HFF-Myc (cell line): ENCODE results near the gene HS3ST1.
"Not testable (repeated sequence)": the region's sequence is repeated elsewhere in the genome, so short reads cannot be mapped to it uniquely, and the experiment has no call there.

Source experiments
- DNase-seq: peaks from one replicate; pipeline ENCODE4 v3.0.0-alpha.2; 2011; ENCODE audit warnings: low read depth; ENCODE audit errors: extremely low read depth
- H3K4me3 ChIP-seq: replicated peaks from 2 replicates; pipeline ENCODE4 v1.5.1; 2011; ENCODE audit warnings: low read depth, mild to moderate bottlenecking, control low read depth, low read length
- TF ChIP-seq, protein P1 (sequence below): IDR thresholded peaks from 2 replicates; pipeline ENCODE4 v1.5.1; 2012; ENCODE audit warnings: mild to moderate bottlenecking, low read depth, low read length, control low read depth; ENCODE audit errors: missing control alignments

The HS3ST1 gene

DNA sequence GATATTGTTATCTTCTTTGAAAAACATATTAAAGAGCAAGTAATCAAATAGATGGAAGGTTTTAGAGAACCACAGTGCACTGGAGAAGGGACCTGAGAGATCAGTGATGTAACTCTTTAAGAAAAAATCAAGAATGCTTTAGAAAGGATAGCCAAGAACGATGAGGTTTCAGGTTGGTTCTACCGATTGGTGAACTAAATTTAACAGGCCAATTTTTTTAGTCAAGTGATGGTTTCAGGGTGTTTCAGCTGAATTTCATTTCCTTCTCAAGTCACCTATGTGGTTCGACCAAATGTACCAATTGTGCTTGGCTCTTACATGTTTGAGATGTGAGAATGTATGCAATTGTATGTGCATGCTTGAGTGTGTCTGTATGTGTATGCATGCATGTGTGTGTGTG, 26.5 kb downstream of the HS3ST1 start:
- DNase-seq, result no peak

DNA sequence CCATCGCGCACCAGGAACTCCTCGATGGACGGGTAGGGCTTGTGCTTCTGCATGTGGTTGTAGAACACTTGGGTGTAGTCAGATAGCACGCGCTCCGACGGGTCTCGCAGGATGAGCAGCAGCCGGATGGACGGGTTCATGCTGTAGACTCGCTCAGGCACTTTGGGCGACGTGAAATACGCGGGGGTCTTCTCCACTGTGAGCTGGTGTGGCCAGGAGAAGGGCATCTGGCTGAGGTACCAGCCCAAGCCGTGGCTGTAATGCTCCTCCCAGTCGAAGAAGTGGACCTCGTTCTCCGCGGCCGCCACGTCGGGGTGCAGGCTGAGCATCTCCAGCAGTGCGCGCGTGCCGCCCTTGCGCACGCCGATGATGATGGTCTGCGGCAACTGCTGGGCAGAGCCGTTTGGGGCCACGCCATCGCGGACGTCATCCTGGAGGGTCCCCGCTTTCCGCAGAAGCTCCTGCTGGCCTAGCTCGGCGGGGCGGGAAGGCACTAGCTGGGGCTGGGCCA, 29.2 kb downstream of the HS3ST1 start:
- DNase-seq, result no peak
- TF ChIP-seq, protein P1, sequence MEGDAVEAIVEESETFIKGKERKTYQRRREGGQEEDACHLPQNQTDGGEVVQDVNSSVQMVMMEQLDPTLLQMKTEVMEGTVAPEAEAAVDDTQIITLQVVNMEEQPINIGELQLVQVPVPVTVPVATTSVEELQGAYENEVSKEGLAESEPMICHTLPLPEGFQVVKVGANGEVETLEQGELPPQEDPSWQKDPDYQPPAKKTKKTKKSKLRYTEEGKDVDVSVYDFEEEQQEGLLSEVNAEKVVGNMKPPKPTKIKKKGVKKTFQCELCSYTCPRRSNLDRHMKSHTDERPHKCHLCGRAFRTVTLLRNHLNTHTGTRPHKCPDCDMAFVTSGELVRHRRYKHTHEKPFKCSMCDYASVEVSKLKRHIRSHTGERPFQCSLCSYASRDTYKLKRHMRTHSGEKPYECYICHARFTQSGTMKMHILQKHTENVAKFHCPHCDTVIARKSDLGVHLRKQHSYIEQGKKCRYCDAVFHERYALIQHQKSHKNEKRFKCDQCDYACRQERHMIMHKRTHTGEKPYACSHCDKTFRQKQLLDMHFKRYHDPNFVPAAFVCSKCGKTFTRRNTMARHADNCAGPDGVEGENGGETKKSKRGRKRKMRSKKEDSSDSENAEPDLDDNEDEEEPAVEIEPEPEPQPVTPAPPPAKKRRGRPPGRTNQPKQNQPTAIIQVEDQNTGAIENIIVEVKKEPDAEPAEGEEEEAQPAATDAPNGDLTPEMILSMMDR, result no peak
- H3K4me3 ChIP-seq, result no peak overlapping the region

More for the DNA sequence above, 26.5 kb downstream of the HS3ST1 start:
- H3K4me3 ChIP-seq, result no peak overlapping the region
- TF ChIP-seq, protein P1, result no peak

DNA sequence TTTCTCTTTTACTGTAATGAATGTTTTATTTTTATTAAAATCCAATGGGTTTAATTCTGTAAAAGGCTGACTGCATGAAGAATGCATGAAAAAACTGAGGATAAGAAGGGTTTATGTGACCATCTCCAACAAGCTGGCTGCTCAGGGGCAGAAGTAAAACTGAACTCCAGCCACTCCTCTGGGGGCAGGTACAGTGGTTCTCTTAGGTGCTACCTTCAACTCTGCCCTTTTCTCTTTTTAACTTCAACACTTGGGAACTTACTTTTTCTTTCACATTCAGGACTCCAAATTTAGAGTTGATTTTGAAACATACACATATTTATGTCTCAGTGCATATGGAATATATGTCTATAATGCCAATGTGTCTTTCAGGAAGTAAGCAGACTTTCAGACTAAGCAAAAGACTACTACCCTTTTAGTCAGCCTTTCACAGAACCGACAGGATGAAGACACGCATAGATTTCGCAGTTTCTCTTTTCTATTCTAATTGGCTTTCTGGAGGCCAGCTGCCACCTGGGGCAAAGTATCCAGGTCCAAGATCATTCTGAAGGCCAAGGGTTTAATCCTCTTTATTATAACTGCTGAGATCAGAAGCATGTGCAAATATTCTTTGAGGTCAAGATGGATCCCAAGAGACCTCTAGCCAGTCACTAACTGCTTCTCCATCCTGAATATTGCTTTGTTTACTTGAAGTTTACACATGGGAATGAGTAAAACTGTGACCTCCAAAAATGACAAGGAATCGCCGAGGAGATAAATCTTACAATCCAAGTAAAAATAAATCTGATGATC, 30.7 kb downstream of the HS3ST1 start:
- no peak for DNase-seq
- TF ChIP-seq, protein P1, result no peak
- no peak overlapping the region for H3K4me3 ChIP-seq

DNA sequence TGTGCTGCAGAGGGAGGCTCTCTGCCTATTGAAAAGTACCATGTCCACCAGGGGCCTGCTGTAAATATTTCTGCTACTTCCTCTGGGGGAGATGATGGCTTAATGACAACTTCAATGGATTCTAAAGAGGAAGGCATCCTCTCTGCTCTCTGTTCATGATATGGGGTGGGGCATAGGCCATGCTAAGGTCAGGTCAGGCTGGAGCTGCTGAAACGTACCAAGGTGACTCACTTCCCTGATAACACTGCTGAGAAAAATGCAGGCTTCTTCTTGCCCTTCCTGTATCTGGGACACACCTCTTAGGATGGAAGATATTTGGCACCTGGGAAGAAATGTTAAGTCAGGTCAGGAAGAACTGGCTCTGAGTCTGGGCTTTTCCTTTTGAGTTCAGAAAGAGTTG, 31.5 kb downstream of the HS3ST1 start:
- TF ChIP-seq, protein P1, result no peak
- DNase-seq, result no peak
- no peak overlapping the region for H3K4me3 ChIP-seq

DNA sequence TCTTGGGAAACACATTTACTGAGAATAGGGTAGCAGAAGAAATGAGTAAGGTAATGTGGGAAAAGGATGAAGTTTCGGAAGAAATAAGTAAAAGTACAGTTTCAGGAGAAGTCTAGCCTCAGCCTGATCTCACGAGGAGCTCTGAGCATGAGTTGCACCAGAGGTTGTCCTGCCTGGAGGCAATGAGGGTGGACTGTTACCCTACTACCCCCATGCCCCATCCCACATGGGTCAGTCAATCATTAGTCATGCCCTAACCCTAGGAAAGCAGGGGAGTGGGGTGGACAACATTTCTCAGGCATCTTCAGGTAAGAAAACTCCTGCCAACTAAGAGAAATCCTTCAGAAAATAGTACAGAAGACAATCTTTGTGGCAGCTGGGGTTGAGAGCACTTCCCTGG, 35.1 kb downstream of the HS3ST1 start:
- no peak for DNase-seq
- H3K4me3 ChIP-seq, result no peak overlapping the region
- TF ChIP-seq, protein P1, result no peak

DNA sequence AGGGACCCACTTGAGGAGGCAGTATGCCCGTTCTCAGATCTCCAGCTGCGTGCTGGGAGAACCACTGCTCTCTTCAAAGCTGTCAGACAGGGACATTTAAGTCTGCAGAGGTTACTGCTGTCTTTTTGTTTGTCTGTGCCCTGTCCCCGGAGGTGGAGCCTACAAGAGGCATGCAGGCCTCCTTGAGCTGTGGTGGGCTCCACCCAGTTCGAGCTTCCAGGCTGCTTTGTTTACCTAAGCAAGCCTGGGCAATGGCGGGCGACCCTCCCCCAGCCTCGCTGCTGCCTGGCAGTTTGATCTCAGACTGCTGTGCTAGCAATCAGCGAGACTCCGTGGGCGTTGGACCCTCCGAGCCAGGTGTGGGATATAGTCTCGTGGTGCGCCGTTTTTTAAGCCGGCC, 44.6 kb downstream of the HS3ST1 start:
- not testable (repeated sequence) for DNase-seq, H3K4me3 ChIP-seq

DNA sequence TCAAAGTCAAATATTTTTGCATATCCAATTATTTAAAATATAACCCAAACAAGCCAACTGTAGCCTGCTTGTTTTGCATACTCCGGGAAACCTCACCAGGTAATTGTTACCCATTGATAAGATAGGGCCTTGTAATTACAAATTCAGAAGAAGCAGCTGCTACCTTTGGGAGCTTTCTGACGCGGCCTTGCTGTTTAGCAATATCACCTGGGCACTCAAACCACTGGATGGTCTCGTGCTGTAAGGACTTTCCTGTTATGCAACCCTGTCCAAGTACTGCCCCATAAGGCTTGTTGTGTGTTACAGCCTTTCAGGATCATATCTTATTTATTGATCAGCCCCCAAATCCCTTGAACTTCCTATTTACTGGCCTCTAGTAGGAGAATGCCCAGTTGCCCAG, 52.1 kb downstream of the HS3ST1 start:
- no peak overlapping the region for H3K4me3 ChIP-seq
- TF ChIP-seq, protein P1, result no peak
- DNase-seq, result no peak
